ENCODE data around the gene CORIN.

The CORIN gene

GRCh38 chr4:47631161-47631560 is 206.7 kb downstream of the CORIN start:
- in situ Hi-C loops (cut with MboI; ENCODE audit: low pct_unique_long_range_greater_than_20kb, low sequenced_read_pairs, unreplicated experiment) = no loop called here
- DNase-seq (ENCODE audit: low spot score) = no peak
- TF ChIP-seq CTCF (IDR thresholded peaks at IDR 0.05; ENCODE audit: extremely low read depth, insufficient read depth, missing control alignments) = no peak

GRCh38 chr4:47624031-47624441 is 213.8 kb downstream of the CORIN start:
- no peak for DNase-seq (ENCODE audit: low spot score)
- in situ Hi-C loops (cut with MboI; ENCODE audit: low pct_unique_long_range_greater_than_20kb, low sequenced_read_pairs, unreplicated experiment) = no loop called here

GRCh38 chr4:47621181-47621580 is 216.7 kb downstream of the CORIN start:
- TF ChIP-seq CTCF (IDR thresholded peaks at IDR 0.05; ENCODE audit: extremely low read depth, insufficient read depth, missing control alignments) = no peak
- in situ Hi-C loops (cut with MboI; ENCODE audit: low pct_unique_long_range_greater_than_20kb, low sequenced_read_pairs, unreplicated experiment) = no loop called here
- no peak for DNase-seq (ENCODE audit: low spot score)

More at GRCh38 chr4:47624031-47624441, 213.8 kb downstream of the CORIN start:
- no peak for TF ChIP-seq CTCF (IDR thresholded peaks at IDR 0.05; ENCODE audit: extremely low read depth, insufficient read depth, missing control alignments)

GRCh38 chr4:47619691-47620090 is 218.2 kb downstream of the CORIN start:
- in situ Hi-C loops (cut with MboI; ENCODE audit: low pct_unique_long_range_greater_than_20kb, low sequenced_read_pairs, unreplicated experiment) = no loop called here
- no peak for TF ChIP-seq CTCF (IDR thresholded peaks at IDR 0.05; ENCODE audit: extremely low read depth, insufficient read depth, missing control alignments)
- DNase-seq (ENCODE audit: low spot score) = no peak

GRCh38 chr4:47617607-47618006 is 220.3 kb downstream of the CORIN start:
- no peak for TF ChIP-seq CTCF (IDR thresholded peaks at IDR 0.05; ENCODE audit: extremely low read depth, insufficient read depth, missing control alignments)
- peak; percentile 12 for DNase-seq (ENCODE audit: low spot score)
- in situ Hi-C loops (cut with MboI; ENCODE audit: low pct_unique_long_range_greater_than_20kb, low sequenced_read_pairs, unreplicated experiment) = no loop called here

- DNase-seq (ENCODE audit: low spot score) = no peak
- no peak for TF ChIP-seq CTCF (IDR thresholded peaks at IDR 0.05; ENCODE audit: extremely low read depth, insufficient read depth, missing control alignments)
- in situ Hi-C loops (cut with MboI; ENCODE audit: low pct_unique_long_range_greater_than_20kb, low sequenced_read_pairs, unreplicated experiment) = no loop called here
These were observed 222.5 kb downstream of the CORIN start for GRCh38 chr4:47615385-47615784.

Data from GM13977 (cell line).